GM19043 (cell line): Measurements from ENCODE around the gene MTX1.
A peak's percentile ranks its signal among the peaks of the same experiment; 100 is the strongest.

ENCODE experiments used
- ATAC-seq: cut with Tn5 transposase; IDR thresholded peaks from one replicate; pipeline ENCODE4 v1.9.1; 2021; ENCODE audit warnings: low read depth; ENCODE audit not compliant: unreplicated experiment

Gene MTX1

GRCh38 chr1:155173478-155174323 is 34.8 kb upstream of the MTX1 start, which contains the start of gene TRIM46:
TRIM46 (plus strand) TSS chr1:155173849; CDS start chr1:155173967, 118 bp downstream.
- no peak for ATAC-seq

GRCh38 chr1:155174324-155175280 is 33.9 kb upstream of the MTX1 start:
- ATAC-seq: no peak

GRCh38 chr1:155175281-155175926 is 33.1 kb upstream of the MTX1 start:
- ATAC-seq: no peak

- no peak for ATAC-seq
Measured at GRCh38 chr1:155175927-155176371, 32.5 kb upstream of the MTX1 start.

GRCh38 chr1:155176544-155177071 is 31.9 kb upstream of the MTX1 start:
- no peak for ATAC-seq

- no peak for ATAC-seq
Measured at GRCh38 chr1:155177192-155177917, 31.1 kb upstream of the MTX1 start.

- no peak for ATAC-seq
Measured at GRCh38 chr1:155177918-155178281, 30.6 kb upstream of the MTX1 start.

GRCh38 chr1:155178441-155179111 is 29.9 kb upstream of the MTX1 start:
- ATAC-seq: no peak

GRCh38 chr1:155179112-155180031 is 29.1 kb upstream of the MTX1 start:
- no peak for ATAC-seq

GRCh38 chr1:155181371-155182051 is 27.0 kb upstream of the MTX1 start:
- no peak for ATAC-seq

- ATAC-seq: no peak
Measured at GRCh38 chr1:155182052-155182550, 26.4 kb upstream of the MTX1 start.

GRCh38 chr1:155183775-155184221 is 24.7 kb upstream of the MTX1 start:
- ATAC-seq: no peak

- no peak for ATAC-seq
Measured at GRCh38 chr1:155184351-155184811, 24.1 kb upstream of the MTX1 start.

- ATAC-seq: peak; percentile 81
Measured at GRCh38 chr1:155184835-155185782, 23.4 kb upstream of the MTX1 start.

GRCh38 chr1:155185783-155186066 is 22.8 kb upstream of the MTX1 start:
- no peak for ATAC-seq

- no peak for ATAC-seq
Measured at GRCh38 chr1:155186067-155186793, 22.3 kb upstream of the MTX1 start.
